Body of pancreas (tissue), 4 donors: ENCODE results near the gene GZMH. TPM values are rescaled to one million over a fixed set of nuclear protein-coding genes. Genes with fewer than 3 reads are reported as not detected.
"Not testable (repeated sequence)": the region's sequence is repeated elsewhere in the genome, so short reads cannot be mapped to it uniquely, and the experiment has no call there.

Experiments used
- ATAC-seq: fragments of 150-250 bp; one replicate; pipeline ENCODE4 v1.9.1; 2016
- DNase-seq, 4 donors: peaks; one replicate each; pipeline ENCODE4 v3.0.0-alpha.2; 2019
- H3K27ac ChIP-seq, 4 donors: fragments of 200-600 bp; sonication (generic); 1 replicate in 3 of 4; 2 replicates in 1 of 4; pipeline versions ENCODE4 v1.5.1 to v1.6.1; 2016 to 2019; ENCODE audit warnings: mild to moderate bottlenecking in 1 of 4, mixed read lengths in 1 of 4, moderate library complexity in 1 of 4
- H3K27me3 ChIP-seq, 2 donors: fragments of 200-600 bp; sonication (generic); one replicate each; pipeline ENCODE4 v1.6.0; 2016; ENCODE audit warnings: mild to moderate bottlenecking in 1 of 2
- H3K36me3 ChIP-seq, 2 donors: fragments of 200-600 bp; sonication (generic); replicated peaks in 1 of 2; 2 replicates each; pipeline ENCODE4 v1.5.1; 2016; ENCODE audit warnings: low read depth in 2 of 2; ENCODE audit not compliant: insufficient read depth in 1 of 2
- H3K4me1 ChIP-seq: fragments of 200-600 bp; sonication (generic); one replicate; pipeline ENCODE4 v1.6.0; 2016
- H3K4me3 ChIP-seq, 2 donors: fragments of 200-600 bp; sonication (generic); 1 replicate in 1 of 2; 2 replicates in 1 of 2; pipeline ENCODE4 v1.5.1; 2016 to 2019
- H3K9me3 ChIP-seq, 3 donors: fragments of 200-600 bp; sonication (generic); 1 replicate in 2 of 3; 2 replicates in 1 of 3; pipeline ENCODE4 v1.5.1; 2016
- CTCF ChIP-seq, 7 experiments: fragments of 450-650 bp in 4 of 7; fragments of 200-600 bp in 3 of 7; sonication (generic) in 3 of 7; IDR thresholded peaks; one replicate each; pipeline ENCODE4 v1.5.1; 2016 to 2019; ENCODE audit warnings: antibody characterized with exemption in 7 of 7
- POLR2A ChIP-seq, 3 donors: fragments of 450-650 bp; IDR thresholded peaks; one replicate each; pipeline ENCODE4 v1.6.1; 2016; ENCODE audit warnings: antibody characterized with exemption in 3 of 3, mild to moderate bottlenecking in 2 of 3
- WGBS, 2 donors: methylation state at CpG; one replicate each; pipeline ENCODE4 v1.1.5; 2017; 5-methylcytosine and 5-hydroxymethylcytosine counted together
- intact Hi-C: fragments of 100-400 bp; cut with DNase I; formaldehyde crosslinking; loops from one replicate; pipeline ENCODE4 v1.15.1; 2023
- total RNA-seq, 2 donors: library from RNA; depleted of rRNA; stranded (reverse); fragments of >200 nt; gene quantifications; one replicate each; pipeline ENCODE4 v1.1.0, GENCODE V29; 2016

GZMH gene, protein sequence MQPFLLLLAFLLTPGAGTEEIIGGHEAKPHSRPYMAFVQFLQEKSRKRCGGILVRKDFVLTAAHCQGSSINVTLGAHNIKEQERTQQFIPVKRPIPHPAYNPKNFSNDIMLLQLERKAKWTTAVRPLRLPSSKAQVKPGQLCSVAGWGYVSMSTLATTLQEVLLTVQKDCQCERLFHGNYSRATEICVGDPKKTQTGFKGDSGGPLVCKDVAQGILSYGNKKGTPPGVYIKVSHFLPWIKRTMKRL
- total RNA-seq = not detected

DNA sequence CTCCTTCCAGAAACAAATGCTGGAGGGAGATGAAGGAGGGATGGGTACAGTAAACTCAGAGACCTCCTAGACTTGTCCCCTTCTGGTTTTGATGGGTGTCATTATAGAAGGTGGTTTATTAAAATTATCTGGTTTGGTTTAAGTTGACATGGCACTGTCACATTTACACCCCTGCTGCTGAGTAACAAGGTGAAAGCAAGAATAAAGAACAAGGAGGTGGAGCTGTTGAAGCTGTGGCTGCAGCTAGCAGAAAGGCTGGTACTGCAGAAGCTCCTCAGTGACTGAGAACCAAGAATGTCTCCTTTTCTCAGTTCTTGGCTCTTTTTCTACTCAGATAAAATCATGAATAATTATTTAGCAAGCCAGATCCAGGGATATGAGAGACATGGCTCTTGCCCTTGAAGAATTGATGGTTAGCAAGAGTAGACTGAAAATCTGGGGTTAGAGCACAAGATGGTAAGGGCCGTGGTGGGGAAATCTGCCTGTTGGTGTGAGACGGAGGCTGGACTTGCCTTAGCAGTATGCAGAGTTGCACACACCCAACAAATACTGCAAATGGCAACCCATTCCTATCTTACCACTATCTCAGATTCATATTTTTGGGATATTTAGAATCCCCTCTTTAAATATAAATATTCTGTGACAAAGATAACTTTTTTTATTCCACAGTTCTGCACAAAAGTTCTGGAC is at the start of gene GZMH:
GZMH (minus strand) TSS at position 31 of the 690 bp plus-strand sequence. CDS start 72 bp downstream, outside the sequence.
- H3K9me3 ChIP-seq = no peaks in the 10 kb centered on the region
- intact Hi-C loops = no loop called here
- no peak within 1 kb of the TSS for H3K27ac ChIP-seq
- H3K4me3 ChIP-seq = no peak within 1 kb of the TSS
- no peak for TF ChIP-seq CTCF (IDR thresholded peaks at IDR 0.05)
- TF ChIP-seq POLR2A (IDR thresholded peaks at IDR 0.05) = no peak
- ATAC-seq = no peak
- no peaks in the 10 kb centered on the region for H3K36me3 ChIP-seq
- WGBS, 2 donors = 63 to 72% methylated on average over 2 of the region's 2 CpGs
- H3K4me1 ChIP-seq = no peaks in the 10 kb centered on the region
- no peaks in the 10 kb centered on the region for H3K27me3 ChIP-seq
- no peak for DNase-seq

DNA sequence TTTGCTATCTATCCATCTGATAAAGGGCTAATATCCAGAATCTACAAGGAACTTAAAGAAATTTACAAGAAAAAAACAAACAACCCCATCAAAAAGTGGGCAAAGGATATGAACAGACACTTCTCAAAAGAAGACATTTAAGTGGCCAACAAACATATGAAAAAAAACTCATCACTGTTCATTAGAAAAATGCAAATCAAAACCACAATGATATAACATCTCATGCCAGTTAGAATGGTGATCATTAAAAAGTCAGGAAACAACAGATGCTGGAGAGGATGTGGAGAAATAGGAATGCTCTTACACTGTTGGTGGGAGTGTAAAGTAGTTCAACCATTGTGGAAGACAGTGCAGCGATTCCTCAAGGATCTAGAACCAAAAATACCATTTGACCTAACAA is 38.9 kb upstream of the GZMH start:
- ATAC-seq, H3K4me1 ChIP-seq, H3K27me3 ChIP-seq, H3K27ac ChIP-seq, H3K36me3 ChIP-seq, H3K9me3 ChIP-seq, H3K4me3 ChIP-seq, intact Hi-C loops, DNase-seq: not testable (repeated sequence)
- WGBS, 2 donors = 29 to 41% methylated on average over 1 of the region's 1 CpG

DNA sequence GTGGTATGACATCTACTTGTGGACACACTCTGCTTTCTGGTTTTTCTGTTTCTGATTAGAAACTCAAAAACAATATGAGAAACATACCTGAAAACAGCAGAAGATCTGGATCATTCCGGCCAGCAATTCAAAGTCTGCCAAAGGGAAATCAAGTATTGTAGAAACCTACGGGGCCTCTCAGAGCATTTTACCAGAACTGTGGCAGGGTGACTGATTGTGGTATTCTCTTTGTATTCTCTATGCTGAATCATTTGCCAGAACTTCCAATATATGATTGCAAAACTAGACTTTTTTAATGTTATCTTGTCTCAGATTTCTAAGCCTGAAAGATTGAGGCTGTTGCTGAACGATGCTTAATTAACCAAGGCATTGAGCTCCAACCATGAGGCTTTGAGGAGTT is 30.4 kb upstream of the GZMH start:
- Histone ChIP-seq H3K4me1 (no peaks in the 10 kb centered on the region), H3K4me3 (no peak overlapping the region), H3K27ac (no peak overlapping the region), H3K27me3 (no peaks in the 10 kb centered on the region), H3K9me3 (no peaks in the 10 kb centered on the region), H3K36me3 (no peaks in the 10 kb centered on the region)
- ATAC-seq (no peak), DNase-seq (no peak)
- 64 to 69% methylated on average over 3 of the region's 3 CpGs for WGBS, 2 donors
- intact Hi-C loops = no loop called here
- TF ChIP-seq POLR2A (IDR thresholded peaks at IDR 0.05) (no peak), CTCF (IDR thresholded peaks at IDR 0.05) (no peak)

DNA sequence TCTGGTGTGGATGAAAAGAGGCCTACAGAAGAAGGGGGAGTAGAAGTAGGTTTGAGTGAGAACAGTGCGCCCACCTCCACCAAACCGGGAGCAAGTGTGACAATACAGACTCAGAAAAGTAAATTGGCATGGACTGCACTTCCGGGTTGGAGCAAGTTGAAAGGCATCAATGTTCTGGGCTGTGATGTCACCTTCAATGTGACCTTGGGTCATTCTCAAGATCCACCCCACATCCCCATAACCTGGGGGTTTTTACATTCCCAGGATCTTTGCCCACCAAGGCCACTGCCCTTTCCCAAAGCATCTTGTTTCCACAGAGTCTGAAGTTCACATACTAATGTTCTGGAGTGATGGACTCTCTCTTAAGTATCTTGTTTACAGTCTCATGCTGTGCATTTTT is 29.8 kb upstream of the GZMH start:
- DNase-seq (no peak), ATAC-seq (no peak)
- Histone ChIP-seq H3K4me1 (no peaks in the 10 kb centered on the region), H3K36me3 (no peaks in the 10 kb centered on the region), H3K4me3 (no peak overlapping the region), H3K27ac (no peak overlapping the region), H3K9me3 (no peaks in the 10 kb centered on the region), H3K27me3 (no peaks in the 10 kb centered on the region)
- intact Hi-C loops = no loop called here
- TF ChIP-seq POLR2A (IDR thresholded peaks at IDR 0.05) = no peak
- TF ChIP-seq CTCF (IDR thresholded peaks at IDR 0.05) = no peak
- WGBS, 2 donors = 73 to 89% methylated on average over 3 of the region's 3 CpGs

DNA sequence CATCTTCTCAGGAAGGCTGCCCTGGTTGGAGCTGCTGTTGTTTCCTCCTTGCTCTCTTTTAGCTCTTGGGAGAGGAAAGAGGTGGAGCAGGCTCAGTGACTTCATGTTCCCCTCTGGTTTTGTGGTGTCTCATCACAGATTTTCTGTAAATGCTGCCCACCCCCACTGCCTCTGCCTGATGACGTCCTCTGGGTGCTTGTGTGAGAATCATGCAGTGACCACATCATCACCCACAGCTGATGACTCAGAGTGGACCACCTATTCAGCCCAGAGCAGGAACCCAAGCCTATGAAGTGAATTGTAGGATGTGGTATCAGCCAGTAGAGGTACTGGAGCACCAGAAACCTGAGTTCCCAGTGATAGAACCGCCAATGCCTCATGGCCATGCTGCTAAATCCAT is 24.7 kb upstream of the GZMH start, which contains the start of gene GZMB:
GZMB (minus strand) TSS at position 33 of the 400 bp plus-strand sequence; CDS start at position 3, 30 bp downstream.
- intact Hi-C loops = no loop called here
- peaks cover 16% of the 10 kb centered on the region for H3K4me1 ChIP-seq
- peak in 1 of 4 donors; percentile 28 for DNase-seq
- H3K4me3 ChIP-seq = no peak within 1 kb of the TSS
- H3K9me3 ChIP-seq = no peaks in the 10 kb centered on the region
- no peaks in the 10 kb centered on the region for H3K27me3 ChIP-seq
- no peak for ATAC-seq
- WGBS, 2 donors = 40 to 69% methylated on average over 1 to 2 of the region's 2 CpGs
- TF ChIP-seq CTCF (IDR thresholded peaks at IDR 0.05) = no peak
- TF ChIP-seq POLR2A (IDR thresholded peaks at IDR 0.05) = no peak
- no peak within 1 kb of the TSS for H3K27ac ChIP-seq
- H3K36me3 ChIP-seq = no peaks in the 10 kb centered on the region
